GM19467 (cell line): ENCODE measurements around the gene SLC38A1.

ENCODE experiments used
- ATAC-seq: cut with Tn5 transposase; IDR thresholded peaks from one replicate; pipeline ENCODE4 v1.9.1; 2021; ENCODE audit warnings: mild to moderate bottlenecking, moderate library complexity; ENCODE audit not compliant: unreplicated experiment

Gene SLC38A1

DNA sequence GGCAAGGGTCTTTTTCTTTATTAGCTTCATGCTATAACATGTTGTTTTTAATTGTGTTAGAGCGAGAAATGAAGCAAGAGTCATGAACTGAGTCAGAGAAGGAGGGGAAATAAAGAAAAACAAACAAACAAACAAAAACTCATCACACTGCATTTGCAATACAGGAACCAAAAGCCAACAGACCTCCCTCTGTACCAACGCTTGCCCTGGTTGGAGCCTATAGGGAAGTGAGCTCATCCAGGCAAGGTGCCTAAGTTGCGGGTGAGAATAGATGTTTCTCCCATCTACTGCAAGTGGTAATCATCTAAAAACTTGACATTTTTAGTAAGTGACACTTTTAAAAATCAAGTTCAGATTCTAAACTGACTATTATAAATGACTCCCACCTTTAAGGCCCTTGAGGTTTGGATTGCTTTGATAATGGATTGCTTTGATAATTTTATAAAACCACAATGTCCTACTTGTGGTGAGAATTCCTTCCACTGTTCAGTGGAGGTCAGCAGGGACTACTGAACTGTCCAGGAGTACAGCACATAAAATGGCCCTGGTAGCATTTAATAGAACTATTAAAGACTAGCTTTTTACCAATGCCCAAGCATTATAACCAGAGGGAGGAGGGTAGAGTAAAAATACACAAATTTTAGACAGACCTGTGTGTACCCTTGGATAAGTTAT lies 31.3 kb downstream of the SLC38A1 start:
- ATAC-seq: no peak

DNA sequence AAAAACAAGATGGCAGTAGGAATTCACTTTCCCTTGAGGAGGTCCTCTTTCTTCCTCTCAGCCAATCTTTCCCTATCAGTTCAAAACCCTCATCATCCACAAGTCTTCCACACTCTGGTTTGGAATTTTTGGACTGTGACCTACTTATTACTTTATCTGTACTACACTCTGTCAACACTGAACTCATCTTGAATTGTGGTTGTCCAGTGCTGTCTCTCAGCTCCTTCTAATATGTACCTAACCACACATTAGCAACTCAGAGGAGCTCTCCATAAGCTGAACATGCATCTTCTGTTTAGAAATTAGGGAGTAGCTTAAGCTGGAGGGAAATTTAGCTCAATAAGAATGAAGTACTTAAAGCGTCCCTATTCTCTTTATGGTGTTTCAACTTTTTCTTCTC lies 34.8 kb downstream of the SLC38A1 start:
- no peak for ATAC-seq

GRCh38 chr12:46233423-46233822 lies 35.4 kb downstream of the SLC38A1 start:
- no peak for ATAC-seq

- no peak for ATAC-seq
Measured at GRCh38 chr12:46230983-46231382, 37.9 kb downstream of the SLC38A1 start.

- ATAC-seq: no peak
Measured at GRCh38 chr12:46230306-46230705, 38.5 kb downstream of the SLC38A1 start.

- no peak for ATAC-seq
Measured at GRCh38 chr12:46227616-46228015, 41.2 kb downstream of the SLC38A1 start.

DNA sequence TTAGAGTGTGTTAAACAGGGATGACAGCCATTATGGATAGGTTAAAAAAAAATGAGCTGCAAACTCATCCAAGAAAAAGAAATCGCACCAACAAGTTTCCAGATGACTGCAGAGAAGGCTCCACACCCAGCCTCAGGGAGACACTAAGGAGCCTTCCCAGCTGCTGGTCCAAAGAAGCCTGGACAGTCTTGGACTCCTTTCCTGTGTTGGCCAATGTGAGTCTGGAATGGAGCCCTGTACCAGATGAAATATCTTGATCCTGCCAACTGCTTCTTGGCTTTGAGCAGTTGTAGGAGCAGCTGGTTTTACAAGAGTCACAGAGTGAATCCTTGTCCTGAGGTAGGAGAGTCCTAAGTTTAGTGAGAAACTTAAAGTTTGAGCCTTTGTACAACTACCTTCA lies 44.5 kb downstream of the SLC38A1 start:
- no peak for ATAC-seq

DNA sequence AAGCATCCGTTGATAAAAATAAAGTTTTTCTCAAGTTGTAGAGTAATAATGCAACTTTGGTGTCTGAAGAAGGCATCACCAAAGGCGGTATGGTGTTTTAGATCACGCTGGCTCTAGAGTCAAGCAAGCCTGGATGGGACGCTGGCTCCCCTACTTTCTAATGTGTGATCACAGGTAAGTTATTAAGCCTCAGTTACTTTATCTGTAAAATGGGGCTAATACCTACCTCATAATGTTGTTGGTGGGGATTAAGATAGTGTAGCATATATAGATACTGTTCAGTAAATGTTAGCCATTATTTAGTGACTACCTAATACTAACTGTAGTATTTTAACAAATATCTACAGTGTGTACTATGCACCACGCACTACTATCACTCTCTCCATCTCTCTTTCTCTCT lies 45.8 kb downstream of the SLC38A1 start:
- no peak for ATAC-seq

DNA sequence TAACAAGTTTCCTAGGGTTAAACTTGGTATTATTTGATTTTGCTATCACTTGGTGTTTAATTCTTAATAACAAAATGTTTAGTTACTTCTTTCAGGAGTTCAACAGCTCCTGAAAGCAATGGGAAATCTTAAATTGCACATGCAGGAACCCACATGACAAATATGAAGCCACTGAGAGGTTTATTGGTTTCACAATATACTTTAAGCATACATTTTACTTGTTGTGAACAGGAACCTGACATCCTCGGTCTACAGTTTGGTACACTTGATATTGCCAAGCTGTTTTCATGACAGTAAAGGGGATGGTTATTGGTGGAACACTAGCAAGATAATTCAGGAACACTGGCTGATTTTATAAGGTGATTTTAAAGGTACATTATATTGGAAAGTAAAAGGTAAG lies 46.2 kb downstream of the SLC38A1 start:
- ATAC-seq: no peak

GRCh38 chr12:46221255-46222128 lies 47.4 kb downstream of the SLC38A1 start:
- no peak for ATAC-seq

DNA sequence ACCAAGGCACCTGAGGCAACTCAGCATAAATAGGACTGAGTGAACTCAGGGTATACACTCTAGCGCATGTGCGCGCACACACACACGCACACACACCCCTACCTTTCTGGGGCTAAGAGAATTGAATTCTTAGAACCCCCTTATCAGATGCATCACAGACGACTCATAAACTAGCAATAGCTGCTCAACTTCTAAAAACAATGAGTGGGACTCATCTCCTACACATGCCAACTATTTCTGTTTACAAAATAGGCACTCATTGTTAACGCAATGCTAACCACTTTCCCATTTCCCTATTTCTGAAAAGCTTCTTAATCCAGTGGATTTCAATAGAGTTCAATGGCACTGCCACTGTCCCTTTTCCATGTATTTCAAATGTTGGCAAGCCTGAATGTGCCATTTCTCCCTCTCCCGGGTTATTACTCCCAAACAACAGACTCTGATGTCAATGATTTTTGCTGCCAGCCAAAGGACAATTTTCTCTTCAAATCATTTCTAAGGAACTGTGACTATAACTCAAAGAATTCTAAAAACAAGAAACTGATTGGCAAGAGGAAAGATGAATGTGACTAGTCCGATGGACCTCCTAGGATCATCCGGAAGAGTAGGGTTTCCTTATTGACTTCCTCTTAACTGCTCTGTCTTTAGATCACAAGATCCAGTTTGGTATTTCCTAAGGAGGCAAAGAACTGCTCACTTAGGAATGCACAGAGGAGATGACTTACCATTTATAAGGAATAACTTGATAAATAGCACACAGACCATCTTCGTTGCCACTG lies 48.8 kb downstream of the SLC38A1 start:
- no peak for ATAC-seq

DNA sequence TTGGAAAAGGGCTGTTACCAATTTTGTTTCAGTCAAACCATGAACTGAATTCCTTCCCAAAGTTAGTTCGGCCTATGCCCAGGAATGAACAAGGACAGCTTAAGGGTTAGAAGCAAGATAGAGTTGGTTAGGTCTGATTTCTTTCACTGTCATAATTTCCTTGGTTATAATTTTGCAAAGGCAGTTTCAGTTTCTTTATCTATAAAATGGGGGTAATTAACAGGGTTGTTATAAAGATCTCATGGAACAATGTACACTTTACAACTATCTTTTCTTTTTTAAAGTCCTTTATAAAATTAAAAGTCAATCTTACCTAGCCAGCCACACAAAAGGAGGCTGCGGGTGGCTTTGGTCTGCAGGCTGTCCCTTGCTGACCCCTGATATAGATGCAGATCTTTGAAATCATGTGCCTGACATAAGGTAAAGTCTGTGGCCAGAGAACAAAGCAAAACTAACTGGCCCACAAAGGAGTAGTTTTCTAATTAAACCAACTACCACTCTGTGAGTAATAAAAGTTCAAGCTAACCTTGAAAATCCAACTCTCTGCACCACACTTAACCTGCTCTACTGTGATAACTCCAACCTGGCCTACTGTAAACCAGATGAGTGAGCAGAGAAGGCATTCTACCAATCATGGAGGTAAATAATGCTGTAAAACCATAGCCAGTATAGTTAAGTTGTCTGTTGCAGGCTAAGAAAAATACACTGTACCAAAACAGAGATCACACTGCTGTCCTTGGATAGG lies 49.5 kb downstream of the SLC38A1 start:
- ATAC-seq: no peak

- no peak for ATAC-seq
Measured at GRCh38 chr12:46218322-46219095, 50.3 kb downstream of the SLC38A1 start.

- peak; percentile 62 for ATAC-seq
Measured at GRCh38 chr12:46217541-46218321, 51.1 kb downstream of the SLC38A1 start.

DNA sequence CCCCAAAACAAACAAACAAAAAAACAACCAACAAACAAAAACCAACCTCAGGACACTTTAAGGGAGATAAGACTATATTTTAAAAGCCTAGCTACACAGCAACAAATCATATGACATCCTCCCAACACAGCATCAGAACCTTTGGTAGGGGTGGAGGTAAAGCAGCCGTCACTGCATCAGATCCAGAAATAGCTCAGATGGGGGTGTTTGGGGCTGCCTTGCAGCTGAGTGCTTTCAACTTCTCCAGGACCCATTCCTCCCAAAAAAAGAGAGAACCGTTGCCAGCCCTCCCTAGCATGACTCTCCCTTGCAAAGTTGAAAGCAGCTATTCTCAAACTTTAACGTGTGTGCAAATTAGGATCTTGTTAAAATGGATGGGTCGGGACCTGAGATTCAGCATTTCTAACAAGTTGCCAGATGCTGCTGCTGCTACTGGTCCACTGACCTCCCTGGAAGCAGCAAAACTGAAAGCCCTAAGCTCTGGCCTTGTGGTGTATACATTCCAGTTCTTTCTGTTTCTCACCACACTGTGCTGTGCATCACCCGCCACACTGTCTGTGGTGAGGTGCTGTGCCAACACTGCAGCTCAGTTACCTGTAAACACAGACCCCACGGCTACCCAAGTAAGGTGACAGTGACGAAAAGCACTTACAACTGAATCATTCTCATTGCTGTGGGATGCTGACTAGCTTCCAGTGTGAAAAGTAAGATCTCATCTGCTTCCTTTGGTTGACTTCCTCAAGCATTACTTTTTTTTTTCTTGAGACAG lies 54.0 kb downstream of the SLC38A1 start:
- peak; percentile 57 for ATAC-seq

- ATAC-seq: no peak
Measured at GRCh38 chr12:46212108-46212982, 56.5 kb downstream of the SLC38A1 start.

DNA sequence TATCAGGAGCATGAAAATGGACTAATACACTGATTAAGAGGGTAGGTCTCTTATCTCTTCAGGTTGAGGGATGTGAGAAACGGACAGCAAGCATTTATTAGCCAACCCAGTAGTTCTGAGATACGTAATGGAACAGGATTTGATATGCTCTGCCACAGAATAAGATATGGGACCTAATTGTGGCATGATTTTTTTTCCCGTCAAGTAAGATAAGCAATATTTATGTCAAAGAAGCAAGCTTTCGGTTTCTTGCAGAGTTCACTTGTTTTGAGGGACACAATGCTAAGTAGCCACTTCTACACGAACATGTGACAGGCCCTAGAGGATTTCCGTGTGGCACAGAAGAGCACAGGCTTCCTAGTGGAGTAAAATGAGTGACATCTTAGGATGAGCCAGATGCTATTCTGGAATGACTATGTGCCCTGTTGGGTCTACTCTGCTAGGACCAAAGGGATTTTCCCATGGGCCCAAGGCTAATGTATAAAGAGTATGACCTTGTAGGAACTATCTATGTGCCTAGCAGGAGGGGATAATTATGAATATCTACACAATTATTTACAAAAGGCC lies 57.9 kb downstream of the SLC38A1 start:
- no peak for ATAC-seq
